ENCODE results near the gene IL1F10.

The IL1F10 gene

GRCh38 chr2:113070606-113070975 lies 2.8 kb downstream of the IL1F10 start:
- H3K27ac Mint-ChIP-seq, result no peak overlapping the region
- H3K4me1 Mint-ChIP-seq, result no peaks in the 10 kb centered on the region
- H3K36me3 Mint-ChIP-seq (ENCODE audit: low read depth), result no peaks in the 10 kb centered on the region

GRCh38 chr2:113072584-113072983 lies 4.8 kb downstream of the IL1F10 start:
- Mint-ChIP-seq H3K4me3 (no peak overlapping the region), H3K4me1 (peaks cover 7% of the 10 kb centered on the region), H3K27me3 (ENCODE audit: low read depth, poor library complexity) (peaks cover 59% of the 10 kb centered on the region), H3K36me3 (ENCODE audit: low read depth) (no peaks in the 10 kb centered on the region), H3K27ac (no peak overlapping the region), H3K9me3 (no peaks in the 10 kb centered on the region)
- DNase-seq, result no peak
- TF ChIP-seq CTCF (IDR thresholded peaks at IDR 0.05), result no peak

More at GRCh38 chr2:113070606-113070975, 2.8 kb downstream of the IL1F10 start:
- no peak for TF ChIP-seq CTCF (IDR thresholded peaks at IDR 0.05)
- no peak for DNase-seq
- Mint-ChIP-seq H3K27me3 (ENCODE audit: low read depth, poor library complexity) (peaks cover 56% of the 10 kb centered on the region), H3K9me3 (no peaks in the 10 kb centered on the region), H3K4me3 (no peak overlapping the region)

DNA sequence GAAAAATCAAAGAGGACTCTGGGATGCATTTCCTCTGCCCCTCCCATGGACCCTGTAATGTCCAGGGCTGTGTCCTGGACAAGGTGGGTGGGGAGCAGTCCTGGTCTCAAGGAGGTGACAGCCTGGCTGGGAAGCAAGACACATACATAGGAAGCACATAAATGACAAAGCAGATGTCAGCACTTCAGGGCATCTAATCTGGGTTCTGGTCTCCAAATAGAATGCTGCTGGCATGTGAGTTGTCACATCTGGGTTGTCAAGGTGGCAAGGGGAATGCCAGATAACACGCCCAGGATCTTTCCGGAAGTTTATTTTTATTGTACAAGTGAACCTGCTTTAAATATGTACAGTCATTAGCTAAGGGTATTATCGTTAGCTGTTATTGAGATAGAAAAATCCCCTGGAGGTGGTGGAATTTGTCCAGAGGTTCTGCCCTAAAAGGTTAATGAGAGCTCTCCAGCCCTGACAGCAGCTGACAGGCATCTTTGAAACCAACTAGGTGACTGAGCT lies 5.6 kb downstream of the IL1F10 start:
- Mint-ChIP-seq H3K4me1 (peaks cover 15% of the 10 kb centered on the region), H3K27ac (no peak overlapping the region), H3K27me3 (ENCODE audit: low read depth, poor library complexity) (peaks cover 63% of the 10 kb centered on the region), H3K9me3 (no peaks in the 10 kb centered on the region), H3K36me3 (ENCODE audit: low read depth) (no peaks in the 10 kb centered on the region), H3K4me3 (no peak overlapping the region)
- DNase-seq, result no peak
- TF ChIP-seq CTCF (IDR thresholded peaks at IDR 0.05), result no peak

DNA sequence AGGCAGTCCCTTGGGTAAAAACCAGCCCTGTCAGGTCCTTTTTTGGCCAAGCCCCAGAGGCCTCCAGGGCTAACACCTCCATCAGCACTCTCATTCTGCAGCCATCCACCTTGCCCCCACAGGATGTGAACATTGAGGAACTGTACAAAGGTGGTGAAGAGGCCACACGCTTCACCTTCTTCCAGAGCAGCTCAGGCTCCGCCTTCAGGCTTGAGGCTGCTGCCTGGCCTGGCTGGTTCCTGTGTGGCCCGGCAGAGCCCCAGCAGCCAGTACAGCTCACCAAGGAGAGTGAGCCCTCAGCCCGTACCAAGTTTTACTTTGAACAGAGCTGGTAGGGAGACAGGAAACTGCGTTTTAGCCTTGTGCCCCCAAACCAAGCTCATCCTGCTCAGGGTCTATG lies 7.3 kb downstream of the IL1F10 start:
- peaks cover 59% of the 10 kb centered on the region for H3K27me3 Mint-ChIP-seq (ENCODE audit: low read depth, poor library complexity)

DNA sequence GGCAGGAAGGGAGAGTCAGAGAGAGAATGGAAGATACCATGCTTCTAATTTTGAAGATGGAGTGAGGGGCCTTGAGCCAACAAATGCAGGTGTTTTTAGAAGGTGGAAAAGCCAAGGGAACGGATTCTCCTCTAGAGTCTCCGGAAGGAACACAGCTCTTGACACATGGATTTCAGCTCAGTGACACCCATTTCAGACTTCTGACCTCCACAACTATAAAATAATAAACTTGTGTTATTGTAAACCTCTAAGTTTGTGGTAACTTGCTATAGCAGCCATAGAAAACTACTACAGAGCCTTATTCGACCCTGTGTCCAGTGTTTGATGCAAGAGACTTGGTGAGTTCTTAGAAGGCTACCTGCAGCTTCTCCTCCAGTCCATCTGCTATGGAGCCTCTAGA lies 7.8 kb downstream of the IL1F10 start:
- no peak overlapping the region for H3K4me3 Mint-ChIP-seq
- H3K4me1 Mint-ChIP-seq, result peaks cover 20% of the 10 kb centered on the region
- no peak for DNase-seq
- H3K9me3 Mint-ChIP-seq, result no peaks in the 10 kb centered on the region
- no peak for TF ChIP-seq CTCF (IDR thresholded peaks at IDR 0.05)
- peaks cover 55% of the 10 kb centered on the region for H3K27me3 Mint-ChIP-seq (ENCODE audit: low read depth, poor library complexity)
- no peaks in the 10 kb centered on the region for H3K36me3 Mint-ChIP-seq (ENCODE audit: low read depth)
- H3K27ac Mint-ChIP-seq, result no peak overlapping the region

More for the DNA sequence above, 7.3 kb downstream of the IL1F10 start:
- H3K4me3 Mint-ChIP-seq, result no peak overlapping the region
- no peaks in the 10 kb centered on the region for H3K9me3 Mint-ChIP-seq
- H3K36me3 Mint-ChIP-seq (ENCODE audit: low read depth), result no peaks in the 10 kb centered on the region
- peaks cover 20% of the 10 kb centered on the region for H3K4me1 Mint-ChIP-seq
- DNase-seq, result no peak
- H3K27ac Mint-ChIP-seq, result no peak overlapping the region
- no peak for TF ChIP-seq CTCF (IDR thresholded peaks at IDR 0.05)

- no peaks in the 10 kb centered on the region for H3K36me3 Mint-ChIP-seq (ENCODE audit: low read depth)
- TF ChIP-seq CTCF (IDR thresholded peaks at IDR 0.05), result no peak
- H3K27me3 Mint-ChIP-seq (ENCODE audit: low read depth, poor library complexity), result peaks cover 63% of the 10 kb centered on the region
- peaks cover 20% of the 10 kb centered on the region for H3K4me1 Mint-ChIP-seq
- H3K9me3 Mint-ChIP-seq, result no peaks in the 10 kb centered on the region
- DNase-seq, result no peak
- no peak overlapping the region for H3K4me3 Mint-ChIP-seq
- no peak overlapping the region for H3K27ac Mint-ChIP-seq
Measured at GRCh38 chr2:113076954-113077669, 9.3 kb downstream of the IL1F10 start.

All from nephron progenitor cell (in vitro differentiated cells).